Measurements from ENCODE around the gene RETREG1.

- TF ChIP-seq CTCF (IDR thresholded peaks at IDR 0.05; ENCODE audit: extremely low read depth in 1 of 2, insufficient read depth in 1 of 2, low read depth in 1 of 2, low read length in 2 of 2), result no peak
- TF ChIP-seq POLR2A (IDR thresholded peaks at IDR 0.05; ENCODE audit: low read depth, low read length), result no peak
- no peak for TF ChIP-seq POLR2AphosphoS5 (IDR thresholded peaks at IDR 0.05; ENCODE audit: insufficient read depth, low read depth, low read length)
- TF ChIP-seq EZH2 (IDR thresholded peaks at IDR 0.05; ENCODE audit: borderline replicate concordance, low read depth, low read length, severe bottlenecking), result no peak
- no peak for TF ChIP-seq FOS (IDR thresholded peaks at IDR 0.05; ENCODE audit: borderline replicate concordance, insufficient read depth, low read length)
- no peak for TF ChIP-seq JUN (IDR thresholded peaks at IDR 0.05; ENCODE audit: borderline replicate concordance, insufficient read depth, insufficient read length, low read depth)
Measured at GRCh38 chr5:16540421-16540820, 76.4 kb downstream of the RETREG1 start.
